A549 (cell line): Measurements from ENCODE around the gene RIMS3. TPM values are rescaled to one million over a fixed set of nuclear protein-coding genes. Genes with fewer than 3 reads are reported as not detected.

Experiments
- ATAC-seq, 2 experiments: fragments of 200-7000 bp in 1 of 2; fragments of >200 bp in 1 of 2; cut with Nextera tagmentation in 1 of 2; cut with Tn5 transposase in 1 of 2; 3 replicates each; pipeline versions ENCODE4 v1.8.0 to v1.9.1; 2018 to 2020; ENCODE audit warnings: mild to moderate bottlenecking in 1 of 2, moderate library complexity in 1 of 2
- CTCF ChIA-PET: fragments of 300-600 bp; sonication (Branson Sonifier 250); formaldehyde crosslinking; extraction: SDS; loops from one replicate; lab custom pipeline; 2021; ENCODE audit warnings: antibody characterized with exemption, inconsistent platforms; lab: Yijun Ruan, JAX
- POLR2A ChIA-PET: fragments of 350-600 bp; formaldehyde crosslinking; extraction: SDS; loops from one replicate; lab custom pipeline; 2021; ENCODE audit warnings: antibody characterized with exemption, inconsistent platforms; lab: Yijun Ruan, JAX
- DNase-seq, 2 experiments: peaks; one replicate each; pipeline versions ENCODE4 v3.0.0 to v3.0.0-alpha.2; 2011 to 2016; ENCODE audit warnings: low read depth in 1 of 2, low spot score in 1 of 2
- FAIRE-seq: peaks from 2 replicates; lab custom pipeline; 2011; peaks lifted over from hg19 to GRCh38; lab: Jason Lieb, UNC
- H3K27ac ChIP-seq, 2 experiments: fragments of >200 bp; sonication (Bioruptor Twin); formaldehyde crosslinking; 3 replicates each; pipeline ENCODE4 v1.5.1; 2016 to 2017
- H3K4me1 ChIP-seq: fragments of >200 bp; sonication (Bioruptor Twin); formaldehyde crosslinking; 3 replicates; pipeline ENCODE4 v1.6.1; 2016
- H3K4me2 ChIP-seq: fragments of >200 bp; sonication (Bioruptor Twin); formaldehyde crosslinking; 3 replicates; pipeline ENCODE4 v1.6.1; 2016
- H3K4me3 ChIP-seq: fragments of >200 bp; sonication (Bioruptor Twin); formaldehyde crosslinking; 3 replicates; pipeline ENCODE4 v1.5.1; 2016
- H3K9me3 ChIP-seq: fragments of >200 bp; sonication (Bioruptor Twin); formaldehyde crosslinking; 3 replicates; pipeline ENCODE4 v1.6.1; 2016
- CBX8 ChIP-seq: fragments of 200-600 bp; sonication (generic); IDR thresholded peaks from 2 replicates; pipeline ENCODE4 v1.6.1; 2016
- CEBPB ChIP-seq, 2 experiments: fragments of >200 bp in 1 of 2; sonication (Bioruptor Twin) in 1 of 2; formaldehyde crosslinking in 1 of 2; IDR thresholded peaks; 2 replicates each; pipeline ENCODE4 v1.6.1; 2012 to 2016
- CHD2 ChIP-seq: fragments of 150-350 bp; IDR thresholded peaks from 2 replicates; pipeline ENCODE4 v1.6.1; 2014; ENCODE audit warnings: low read length; ENCODE audit not compliant: partially characterized antibody
- CHD4 ChIP-seq: fragments of 200-600 bp; sonication (generic); IDR thresholded peaks from 2 replicates; pipeline ENCODE4 v1.6.1; 2016; ENCODE audit warnings: antibody characterized with exemption, mild to moderate bottlenecking, borderline replicate concordance
- ELK1 ChIP-seq: fragments of 150-350 bp; IDR thresholded peaks from 2 replicates; pipeline ENCODE4 v1.6.1; 2014; ENCODE audit warnings: low read depth, mild to moderate bottlenecking, low read length
- FOSL2 ChIP-seq, 2 experiments: fragments of 450-650 bp in 1 of 2; fragments of >200 bp in 1 of 2; sonication (Bioruptor Twin) in 1 of 2; formaldehyde crosslinking; IDR thresholded peaks; 2 replicates each; pipeline versions ENCODE4 v1.5.0 to v1.6.1; 2016 to 2020; ENCODE audit warnings: mild to moderate bottlenecking in 1 of 2, moderate library complexity in 1 of 2
- NFE2L2 ChIP-seq: fragments of 150-350 bp; conservative IDR thresholded peaks from 2 replicates; pipeline ENCODE4 v1.6.1; 2014; ENCODE audit warnings: low read length
- PBX3 ChIP-seq: IDR thresholded peaks from 2 replicates; pipeline ENCODE4 v1.6.1; 2012
- PHF8 ChIP-seq: fragments of 200-600 bp; sonication (generic); IDR thresholded peaks from 2 replicates; pipeline ENCODE4 v1.6.1; 2016; ENCODE audit warnings: low read depth, mild to moderate bottlenecking, antibody characterized with exemption, moderate library complexity, borderline replicate concordance
- RCOR1 ChIP-seq: fragments of 150-350 bp; IDR thresholded peaks from 2 replicates; pipeline ENCODE4 v1.6.1; 2014; ENCODE audit warnings: antibody characterized with exemption, low read length, low read depth
- REST ChIP-seq: fragments of 200-600 bp; sonication (generic); IDR thresholded peaks from 2 replicates; pipeline ENCODE4 v1.6.1; 2016; ENCODE audit warnings: antibody characterized with exemption, mild to moderate bottlenecking, moderate library complexity
- SMC3 ChIP-seq: fragments of >200 bp; sonication (Bioruptor Twin); formaldehyde crosslinking; IDR thresholded peaks from 3 replicates; pipeline ENCODE4 v1.6.1; 2018; ENCODE audit warnings: inconsistent platforms
- SREBF2 ChIP-seq: fragments of 450-650 bp; IDR thresholded peaks from 2 replicates; pipeline ENCODE4 v1.6.1; 2014; ENCODE audit warnings: mild to moderate bottlenecking, moderate library complexity
- USF2 ChIP-seq: fragments of 450-650 bp; IDR thresholded peaks from 2 replicates; pipeline ENCODE4 v1.6.1; 2014; ENCODE audit warnings: antibody characterized with exemption
- ZNF302 ChIP-seq: fragments of 250-450 bp; sonication (Bioruptor Pico); IDR thresholded peaks from 2 replicates; pipeline ENCODE4 v1.9.0; 2021; ENCODE audit warnings: inconsistent platforms, mild to moderate bottlenecking, moderate library complexity
- WGBS: methylation state at CpG from one replicate; pipeline ENCODE4 v1.1.6; 2017; ENCODE audit errors: missing lambda C conversion rate; 5-methylcytosine and 5-hydroxymethylcytosine counted together
- polyA plus RNA-seq, 4 experiments: library from polyadenylated mRNA; depleted of rRNA in 3 of 4; stranded (reverse); fragments of >200 nt; fragmentation: RNase III in 1 of 4; extraction: RNeasy Plus Mini Kit Qiagen cat#74134 plus additional on column Dnase treatment in 1 of 4; gene quantifications; 2 replicates in 3 of 4; 3 replicates in 1 of 4; pipeline ENCODE4 v1.2.3, GENCODE V29; 2011 to 2017
- TF ChIP-seq, protein P1 (sequence below): fragments of 250-450 bp; sonication (Bioruptor Pico); IDR thresholded peaks from 2 replicates; pipeline ENCODE4 v1.5.0; 2020; ENCODE audit warnings: low read depth, mild to moderate bottlenecking, moderate library complexity
- TF ChIP-seq, protein P2 (sequence below): fragments of >200 bp; sonication (Bioruptor Twin); formaldehyde crosslinking; IDR thresholded peaks from 3 replicates; pipeline ENCODE4 v1.6.1; 2016

RIMS3 gene
- polyA plus RNA-seq, 2 of the 4 experiments (the other 2 are of a cell fraction) = 1.5 to 1.9 TPM

DNA sequence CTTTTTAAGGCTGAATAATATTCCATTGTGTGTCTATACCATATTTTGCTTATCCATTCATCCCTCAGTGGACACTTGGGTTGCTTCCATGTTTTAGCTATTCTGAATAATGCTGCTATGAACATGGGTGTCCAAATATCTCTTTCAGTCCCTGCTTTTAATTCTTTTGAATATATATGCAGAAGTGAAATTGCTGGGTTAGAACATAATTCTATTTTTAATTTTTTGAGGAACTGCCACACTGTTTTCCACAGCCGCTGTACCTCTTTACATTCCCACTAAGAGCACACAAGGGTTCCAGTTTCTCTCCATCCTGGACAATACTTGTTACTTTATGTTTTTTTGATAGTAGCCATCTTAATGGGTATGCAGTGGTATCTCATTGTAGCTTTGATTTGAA, 65.6 kb downstream of the RIMS3 start:
- DNase-seq = no peak
- Histone ChIP-seq H3K4me3 (no peak overlapping the region), H3K27ac (no peak overlapping the region), H3K4me1 (no peaks in the 10 kb centered on the region), H3K4me2 (no peak overlapping the region), H3K9me3 (no peaks in the 10 kb centered on the region)
- ChIA-PET POLR2A (no interaction called here), CTCF (interaction anchor here (0.6 kb wide), 1 partner anchor 67 kb away, joined by 3 read pairs; no protein-coding TSS in a partner anchor)
- no peak for ATAC-seq
- WGBS = 79% methylated on average over 1 of the region's 1 CpG
- no peak for FAIRE-seq
- no peak for TF ChIP-seq FOSL2 (IDR thresholded peaks at IDR 0.05)
- TF ChIP-seq FOSL2 (CRISPR knock-in tag; IDR thresholded peaks at IDR 0.05) = no peak
- TF ChIP-seq RCOR1 = no peak
- no peak for TF ChIP-seq PBX3
- TF ChIP-seq CEBPB (IDR thresholded peaks at IDR 0.05) = no peak
- TF ChIP-seq CHD2 = no peak
- TF ChIP-seq REST = no peak
- TF ChIP-seq, protein P1, sequence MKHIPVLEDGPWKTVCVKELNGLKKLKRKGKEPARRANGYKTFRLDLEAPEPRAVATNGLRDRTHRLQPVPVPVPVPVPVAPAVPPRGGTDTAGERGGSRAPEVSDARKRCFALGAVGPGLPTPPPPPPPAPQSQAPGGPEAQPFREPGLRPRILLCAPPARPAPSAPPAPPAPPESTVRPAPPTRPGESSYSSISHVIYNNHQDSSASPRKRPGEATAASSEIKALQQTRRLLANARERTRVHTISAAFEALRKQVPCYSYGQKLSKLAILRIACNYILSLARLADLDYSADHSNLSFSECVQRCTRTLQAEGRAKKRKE (CRISPR knock-in tag) = no peak
- TF ChIP-seq, protein P2, sequence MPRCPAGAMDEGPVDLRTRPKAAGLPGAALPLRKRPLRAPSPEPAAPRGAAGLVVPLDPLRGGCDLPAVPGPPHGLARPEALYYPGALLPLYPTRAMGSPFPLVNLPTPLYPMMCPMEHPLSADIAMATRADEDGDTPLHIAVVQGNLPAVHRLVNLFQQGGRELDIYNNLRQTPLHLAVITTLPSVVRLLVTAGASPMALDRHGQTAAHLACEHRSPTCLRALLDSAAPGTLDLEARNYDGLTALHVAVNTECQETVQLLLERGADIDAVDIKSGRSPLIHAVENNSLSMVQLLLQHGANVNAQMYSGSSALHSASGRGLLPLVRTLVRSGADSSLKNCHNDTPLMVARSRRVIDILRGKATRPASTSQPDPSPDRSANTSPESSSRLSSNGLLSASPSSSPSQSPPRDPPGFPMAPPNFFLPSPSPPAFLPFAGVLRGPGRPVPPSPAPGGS = no peak
- no peak for TF ChIP-seq CHD4
- TF ChIP-seq CBX8 = no peak
- no peak for TF ChIP-seq ELK1
- no peak for TF ChIP-seq SREBF2
- no peak for TF ChIP-seq ZNF302 (CRISPR knock-in tag)
- no peak for TF ChIP-seq PHF8
- no peak for TF ChIP-seq NFE2L2

DNA sequence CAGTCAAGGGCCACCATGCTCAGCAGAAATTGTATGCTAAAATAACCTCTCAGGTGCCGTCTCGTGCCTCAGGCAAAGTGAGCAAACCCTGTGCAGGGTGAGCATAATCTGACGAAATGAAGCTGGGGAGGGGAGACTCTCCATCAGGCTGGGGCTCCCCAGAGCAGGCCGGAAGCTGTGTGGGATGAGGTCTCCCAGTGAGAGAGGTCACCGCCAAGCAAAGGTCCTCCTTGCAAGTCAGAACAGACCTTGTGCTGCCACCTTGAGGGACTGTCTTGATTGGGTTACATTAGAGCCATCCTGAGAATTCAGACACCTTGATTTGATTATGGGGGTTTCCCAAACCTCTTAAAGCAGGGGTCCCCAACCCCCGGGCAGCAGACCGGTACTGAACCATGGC, 69.9 kb downstream of the RIMS3 start:
- Histone ChIP-seq H3K4me3 (no peak overlapping the region), H3K4me1 (no peaks in the 10 kb centered on the region), H3K4me2 (no peak overlapping the region), H3K9me3 (no peaks in the 10 kb centered on the region), H3K27ac (no peak overlapping the region)
- ATAC-seq = no peak
- no peak for DNase-seq
- no peak for FAIRE-seq
- ChIA-PET POLR2A (no interaction called here), CTCF (no interaction called here)
- 58% methylated on average over 6 of the region's 7 CpGs for WGBS
- TF ChIP-seq SMC3 (no peak), USF2 (no peak)
